Liver (tissue), 9 donors: ENCODE results near the gene SH3BP1. TPM values are rescaled to one million over a fixed set of nuclear protein-coding genes. Genes with fewer than 3 reads are reported as not detected.

Source experiments
- DNase-seq: peaks from one replicate; pipeline ENCODE4 v3.0.0-alpha.2; 2017; ENCODE audit warnings: low spot score
- H3K27ac ChIP-seq, 2 donors: one replicate each; pipeline ENCODE4 v1.7.0; 2013; ENCODE audit warnings: inconsistent platforms in 2 of 2, low read length in 2 of 2, control low read depth in 1 of 2, low read depth in 1 of 2, mild to moderate bottlenecking in 1 of 2
- H3K27me3 ChIP-seq, 4 donors: one replicate each; pipeline versions ENCODE4 v1.6.1 to v1.7.0; 2013; ENCODE audit warnings: low read length in 3 of 4, inconsistent platforms in 1 of 4, mild to moderate bottlenecking in 1 of 4, moderate library complexity in 1 of 4; ENCODE audit not compliant: control insufficient read depth in 4 of 4, insufficient read depth in 4 of 4
- H3K36me3 ChIP-seq, 4 donors: one replicate each; pipeline versions ENCODE4 v1.6.1 to v1.7.0; 2013; ENCODE audit warnings: low read length in 3 of 4, mild to moderate bottlenecking in 3 of 4, low read depth in 1 of 4, moderate library complexity in 1 of 4; ENCODE audit not compliant: control insufficient read depth in 4 of 4, insufficient read depth in 3 of 4
- H3K4me1 ChIP-seq, 4 donors: one replicate each; pipeline versions ENCODE4 v1.6.1 to v1.7.0; 2013; ENCODE audit warnings: low read length in 3 of 4, mild to moderate bottlenecking in 3 of 4, moderate library complexity in 1 of 4; ENCODE audit not compliant: control insufficient read depth in 4 of 4, insufficient read depth in 4 of 4
- H3K4me3 ChIP-seq, 3 donors: one replicate each; pipeline versions ENCODE4 v1.6.1 to v1.7.0; 2013; ENCODE audit warnings: low read length in 3 of 3, control low read depth in 1 of 3, low read depth in 1 of 3, mild to moderate bottlenecking in 1 of 3
- H3K9ac ChIP-seq, 2 donors: one replicate each; pipeline ENCODE4 v1.7.0; 2013; ENCODE audit warnings: low read length in 2 of 2, mild to moderate bottlenecking in 2 of 2, moderate library complexity in 2 of 2, control low read depth in 1 of 2, low read depth in 1 of 2
- H3K9me3 ChIP-seq, 4 donors: one replicate each; pipeline versions ENCODE4 v1.6.1 to v1.7.0; 2013; ENCODE audit warnings: low read length in 3 of 4; ENCODE audit not compliant: control insufficient read depth in 4 of 4
- EGR1 ChIP-seq, 2 donors: IDR thresholded peaks; 2 replicates each; pipeline ENCODE4 v1.6.1; 2016 to 2018; ENCODE audit warnings: antibody characterized with exemption in 2 of 2, low read depth in 2 of 2
- FOXA1 ChIP-seq: IDR thresholded peaks from 2 replicates; pipeline ENCODE4 v1.6.1; 2016; ENCODE audit warnings: antibody characterized with exemption
- GABPA ChIP-seq, 2 donors: IDR thresholded peaks in 1 of 2; conservative IDR thresholded peaks in 1 of 2; 2 replicates each; pipeline ENCODE4 v1.6.1; 2016; ENCODE audit warnings: antibody characterized with exemption in 2 of 2, mild to moderate bottlenecking in 1 of 2, moderate library complexity in 1 of 2
- HNF4A ChIP-seq, 2 donors: conservative IDR thresholded peaks; 2 replicates each; pipeline ENCODE4 v1.6.1; 2016; ENCODE audit warnings: antibody characterized with exemption in 2 of 2, mild to moderate bottlenecking in 2 of 2
- HNF4G ChIP-seq: IDR thresholded peaks from 2 replicates; pipeline ENCODE4 v1.6.1; 2016; ENCODE audit warnings: antibody characterized with exemption
- JUND ChIP-seq, 2 donors: IDR thresholded peaks; 2 replicates each; pipeline ENCODE4 v1.6.1; 2016; ENCODE audit warnings: antibody characterized with exemption in 2 of 2
- NR2F2 ChIP-seq: IDR thresholded peaks from 2 replicates; pipeline ENCODE4 v1.6.1; 2016; ENCODE audit warnings: antibody characterized with exemption
- RXRA ChIP-seq, 2 donors: IDR thresholded peaks; 2 replicates each; pipeline ENCODE4 v1.6.1; 2017 to 2018; ENCODE audit warnings: antibody characterized with exemption in 2 of 2, mild to moderate bottlenecking in 1 of 2
- SP1 ChIP-seq: IDR thresholded peaks from 2 replicates; pipeline ENCODE4 v1.6.1; 2018; ENCODE audit warnings: antibody characterized with exemption, mild to moderate bottlenecking
- TAF1 ChIP-seq: conservative IDR thresholded peaks from 2 replicates; pipeline ENCODE4 v1.6.1; 2016; ENCODE audit warnings: antibody characterized with exemption, mild to moderate bottlenecking
- YY1 ChIP-seq: IDR thresholded peaks from 2 replicates; pipeline ENCODE4 v1.6.1; 2016; ENCODE audit warnings: antibody characterized with exemption, mild to moderate bottlenecking
- WGBS: extraction: QIAGEN DNeasy Blood & Tissue Kit; methylation state at CpG from one replicate; pipeline ENCODE4 v1.1.7; 2013; 5-methylcytosine and 5-hydroxymethylcytosine counted together
- polyA plus RNA-seq, 2 donors: library from polyadenylated mRNA; stranded (reverse) in 1 of 2; unstranded in 1 of 2; fragments of 200-250 nt in 1 of 2; fragments of >200 nt in 1 of 2; fragmentation: Nextera tagmentation in 1 of 2; extraction: Ambion mirVana in 1 of 2; gene quantifications; one replicate each; pipeline versions ENCODE4 v1.2.1 to v1.2.3, GENCODE V29; 2013 to 2015
- total RNA-seq, 2 donors: library from RNA; depleted of rRNA; stranded (reverse); fragments of >200 nt; gene quantifications; one replicate each; pipeline ENCODE4 v1.2.3, GENCODE V29; 2014
- TF ChIP-seq, protein P1 (sequence below): IDR thresholded peaks from 2 replicates; pipeline ENCODE4 v1.6.1; 2016; ENCODE audit warnings: antibody characterized with exemption, mild to moderate bottlenecking
- TF ChIP-seq, protein P2 (sequence below): IDR thresholded peaks from 2 replicates; pipeline ENCODE4 v1.6.1; 2016; ENCODE audit warnings: antibody characterized with exemption
- TF ChIP-seq, protein P3 (sequence below): IDR thresholded peaks from 2 replicates; pipeline ENCODE4 v1.6.1; 2016; ENCODE audit warnings: antibody characterized with exemption
- TF ChIP-seq, protein P4 (sequence below): fragments of 150-350 bp; IDR thresholded peaks from 2 replicates; pipeline ENCODE4 v1.5.1; 2017; ENCODE audit warnings: improper control_type of control experiment, low read depth, low read length; ENCODE audit not compliant: missing input control
- donor health status: healthy.
- donor health status: healthy.
- donor health status: healthy.
- donor health status: healthy.
- donor health status: healthy.

The SH3BP1 gene
- total and polyA plus RNA-seq, 4 donors: 0.24 to 8.2 (median 2.7) TPM

DNA sequence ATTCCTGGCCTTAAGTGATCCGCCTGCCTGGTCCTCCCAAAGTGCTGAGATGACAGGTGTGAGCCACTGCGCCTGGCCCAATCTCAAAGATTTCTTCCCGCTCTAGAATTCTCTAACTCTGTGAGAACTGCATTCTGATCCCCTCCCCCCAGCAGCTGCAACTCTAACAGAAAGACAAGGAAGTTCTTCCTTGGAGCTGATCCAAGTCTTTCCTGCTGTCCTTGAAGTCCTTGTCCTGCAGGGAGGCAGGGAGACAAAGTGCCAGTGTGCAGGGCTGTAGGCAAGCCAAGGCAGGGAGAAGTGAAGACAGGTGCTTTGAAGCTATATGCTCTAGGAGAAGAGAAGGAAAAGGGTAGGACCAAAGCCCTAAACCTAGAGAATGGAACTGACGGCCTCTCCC is 40.3 kb upstream of the SH3BP1 start:
- TF ChIP-seq TAF1: no peak
- Histone ChIP-seq H3K4me3 (no peak overlapping the region), H3K27me3 (no peaks in the 10 kb centered on the region), H3K4me1 (peaks cover 0 to 7% (median 7%) of the 10 kb centered on the region in 4 donors), H3K9me3 (no peaks in the 10 kb centered on the region), H3K27ac (no peak overlapping the region), H3K9ac (no peak overlapping the region), H3K36me3 (no peaks in the 10 kb centered on the region)
- DNase-seq: no peak
- 67% methylated on average over 4 of the region's 4 CpGs for WGBS

DNA sequence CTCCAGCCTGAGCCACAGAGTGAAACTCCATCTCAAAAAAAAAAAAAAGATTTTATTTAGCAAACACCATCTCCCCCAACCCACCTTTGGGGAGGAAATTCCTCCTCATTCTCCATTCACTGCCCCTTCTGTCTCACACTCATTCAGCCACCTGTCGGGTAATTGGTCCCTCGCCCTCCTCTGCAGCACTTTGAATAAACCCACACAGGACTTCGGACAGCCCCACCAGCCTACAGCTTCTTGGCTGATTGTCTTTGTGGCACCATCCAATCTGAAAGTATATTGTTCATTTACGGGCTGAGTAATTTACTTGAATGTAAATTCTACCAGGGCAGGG is 38.3 kb upstream of the SH3BP1 start:
- TF ChIP-seq HNF4G: no peak
- TF ChIP-seq, protein P1, sequence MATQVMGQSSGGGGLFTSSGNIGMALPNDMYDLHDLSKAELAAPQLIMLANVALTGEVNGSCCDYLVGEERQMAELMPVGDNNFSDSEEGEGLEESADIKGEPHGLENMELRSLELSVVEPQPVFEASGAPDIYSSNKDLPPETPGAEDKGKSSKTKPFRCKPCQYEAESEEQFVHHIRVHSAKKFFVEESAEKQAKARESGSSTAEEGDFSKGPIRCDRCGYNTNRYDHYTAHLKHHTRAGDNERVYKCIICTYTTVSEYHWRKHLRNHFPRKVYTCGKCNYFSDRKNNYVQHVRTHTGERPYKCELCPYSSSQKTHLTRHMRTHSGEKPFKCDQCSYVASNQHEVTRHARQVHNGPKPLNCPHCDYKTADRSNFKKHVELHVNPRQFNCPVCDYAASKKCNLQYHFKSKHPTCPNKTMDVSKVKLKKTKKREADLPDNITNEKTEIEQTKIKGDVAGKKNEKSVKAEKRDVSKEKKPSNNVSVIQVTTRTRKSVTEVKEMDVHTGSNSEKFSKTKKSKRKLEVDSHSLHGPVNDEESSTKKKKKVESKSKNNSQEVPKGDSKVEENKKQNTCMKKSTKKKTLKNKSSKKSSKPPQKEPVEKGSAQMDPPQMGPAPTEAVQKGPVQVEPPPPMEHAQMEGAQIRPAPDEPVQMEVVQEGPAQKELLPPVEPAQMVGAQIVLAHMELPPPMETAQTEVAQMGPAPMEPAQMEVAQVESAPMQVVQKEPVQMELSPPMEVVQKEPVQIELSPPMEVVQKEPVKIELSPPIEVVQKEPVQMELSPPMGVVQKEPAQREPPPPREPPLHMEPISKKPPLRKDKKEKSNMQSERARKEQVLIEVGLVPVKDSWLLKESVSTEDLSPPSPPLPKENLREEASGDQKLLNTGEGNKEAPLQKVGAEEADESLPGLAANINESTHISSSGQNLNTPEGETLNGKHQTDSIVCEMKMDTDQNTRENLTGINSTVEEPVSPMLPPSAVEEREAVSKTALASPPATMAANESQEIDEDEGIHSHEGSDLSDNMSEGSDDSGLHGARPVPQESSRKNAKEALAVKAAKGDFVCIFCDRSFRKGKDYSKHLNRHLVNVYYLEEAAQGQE: no peak
- TF ChIP-seq, protein P2, sequence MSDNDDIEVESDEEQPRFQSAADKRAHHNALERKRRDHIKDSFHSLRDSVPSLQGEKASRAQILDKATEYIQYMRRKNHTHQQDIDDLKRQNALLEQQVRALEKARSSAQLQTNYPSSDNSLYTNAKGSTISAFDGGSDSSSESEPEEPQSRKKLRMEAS: no peak
- TF ChIP-seq, protein P3, sequence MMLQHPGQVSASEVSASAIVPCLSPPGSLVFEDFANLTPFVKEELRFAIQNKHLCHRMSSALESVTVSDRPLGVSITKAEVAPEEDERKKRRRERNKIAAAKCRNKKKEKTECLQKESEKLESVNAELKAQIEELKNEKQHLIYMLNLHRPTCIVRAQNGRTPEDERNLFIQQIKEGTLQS: no peak
- no peak for TF ChIP-seq HNF4A (conservative IDR thresholded peaks at IDR 0.05)
- no peak for TF ChIP-seq TAF1
- WGBS: 48% methylated on average over 4 of the region's 4 CpGs
- Histone ChIP-seq H3K9me3 (no peaks in the 10 kb centered on the region), H3K4me1 (peaks cover 0 to 7% (median 7%) of the 10 kb centered on the region in 4 donors), H3K27me3 (no peaks in the 10 kb centered on the region), H3K27ac (peak overlapping the region; percentile 35 to 46), H3K9ac (no peak overlapping the region), H3K36me3 (no peaks in the 10 kb centered on the region), H3K4me3 (no peak overlapping the region)
- no peak for DNase-seq

DNA sequence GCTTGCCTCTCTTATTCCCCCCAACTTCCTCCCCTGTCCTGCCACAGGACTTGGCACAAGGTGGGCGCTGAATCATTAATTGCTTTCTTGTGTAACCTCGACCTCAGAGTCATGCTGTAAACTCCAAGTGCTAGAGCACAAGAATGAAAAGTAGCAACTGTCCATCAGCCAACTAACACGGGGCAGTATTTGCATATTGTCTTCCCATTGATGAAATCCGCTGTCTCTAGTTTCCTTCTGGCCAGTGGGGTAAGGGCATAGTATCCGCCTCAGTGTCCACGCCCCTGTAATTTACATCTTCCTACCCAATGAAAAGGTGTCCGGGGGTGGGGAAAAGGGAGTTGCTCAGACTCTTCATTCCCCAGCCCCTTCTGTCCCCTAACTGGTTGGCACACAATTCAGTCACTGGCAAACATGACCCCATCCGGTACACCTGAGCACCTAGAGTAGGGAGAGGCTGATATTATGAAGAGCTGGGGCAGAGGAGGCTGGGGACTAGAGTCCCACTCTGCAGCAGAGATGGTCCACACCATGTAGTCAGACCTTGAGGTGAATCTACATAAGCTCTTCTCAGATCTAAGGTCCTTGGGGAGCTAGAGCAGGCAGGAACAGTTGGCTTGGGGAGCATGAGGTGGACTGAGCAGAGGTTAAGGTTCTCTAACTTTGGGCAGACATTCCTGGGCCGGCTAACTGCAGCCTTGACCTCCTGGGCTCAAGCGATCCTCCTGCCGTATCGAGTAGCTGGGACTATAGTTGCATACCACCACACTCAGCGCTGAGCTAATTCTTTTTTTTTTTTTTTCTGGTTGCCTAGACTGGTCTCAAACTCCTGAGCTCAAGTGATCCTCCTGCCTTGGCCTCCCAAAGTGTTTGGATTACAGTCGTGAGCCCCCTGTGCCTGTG is 37.7 kb upstream of the SH3BP1 start:
- Histone ChIP-seq H3K4me1 (peaks cover 0 to 8% (median 7%) of the 10 kb centered on the region in 4 donors), H3K27me3 (no peaks in the 10 kb centered on the region), H3K36me3 (no peaks in the 10 kb centered on the region), H3K27ac (peak overlapping the region; percentile 35 to 46), H3K9me3 (no peaks in the 10 kb centered on the region), H3K4me3 (no peak overlapping the region), H3K9ac (no peak overlapping the region)
- DNase-seq: peak; percentile 47
- 34% methylated on average over 14 of the region's 14 CpGs for WGBS
- TF ChIP-seq NR2F2 (no peak), EGR1 (IDR thresholded peaks at IDR 0.05; ENCODE audit: low read depth in 2 of 2) (peak in 1 of 2 donors; percentile 17), TAF1 (no peak), JUND (IDR thresholded peaks at IDR 0.05) (peak in 1 of 2 donors; percentile 40), GABPA (IDR thresholded peaks at IDR 0.05 in 1 of 2, conservative IDR thresholded peaks at IDR 0.05 in 1 of 2) (peak in 1 of 2 donors; percentile 64), YY1 (no peak), HNF4A (conservative IDR thresholded peaks at IDR 0.05) (peak in 1 of 2 donors; percentile 41), FOXA1 (peak; percentile 23), RXRA (IDR thresholded peaks at IDR 0.05) (peak; percentile 53 to 55), SP1 (peak; percentile 68), HNF4G (peak; percentile 17)
- TF ChIP-seq, protein P4, sequence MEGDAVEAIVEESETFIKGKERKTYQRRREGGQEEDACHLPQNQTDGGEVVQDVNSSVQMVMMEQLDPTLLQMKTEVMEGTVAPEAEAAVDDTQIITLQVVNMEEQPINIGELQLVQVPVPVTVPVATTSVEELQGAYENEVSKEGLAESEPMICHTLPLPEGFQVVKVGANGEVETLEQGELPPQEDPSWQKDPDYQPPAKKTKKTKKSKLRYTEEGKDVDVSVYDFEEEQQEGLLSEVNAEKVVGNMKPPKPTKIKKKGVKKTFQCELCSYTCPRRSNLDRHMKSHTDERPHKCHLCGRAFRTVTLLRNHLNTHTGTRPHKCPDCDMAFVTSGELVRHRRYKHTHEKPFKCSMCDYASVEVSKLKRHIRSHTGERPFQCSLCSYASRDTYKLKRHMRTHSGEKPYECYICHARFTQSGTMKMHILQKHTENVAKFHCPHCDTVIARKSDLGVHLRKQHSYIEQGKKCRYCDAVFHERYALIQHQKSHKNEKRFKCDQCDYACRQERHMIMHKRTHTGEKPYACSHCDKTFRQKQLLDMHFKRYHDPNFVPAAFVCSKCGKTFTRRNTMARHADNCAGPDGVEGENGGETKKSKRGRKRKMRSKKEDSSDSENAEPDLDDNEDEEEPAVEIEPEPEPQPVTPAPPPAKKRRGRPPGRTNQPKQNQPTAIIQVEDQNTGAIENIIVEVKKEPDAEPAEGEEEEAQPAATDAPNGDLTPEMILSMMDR: no peak
- TF ChIP-seq, protein P3: no peak
- TF ChIP-seq, protein P2: peak; percentile 29
- TF ChIP-seq, protein P1: peak; percentile 38
